GM13977 (cell line): ENCODE results near the gene TGFBRAP1.
A peak's percentile ranks its signal among the peaks of the same experiment; 100 is the strongest.

Experiments used
- DNase-seq: peaks from one replicate; pipeline ENCODE4 v3.0.0; 2012; ENCODE audit warnings: low spot score
- in situ Hi-C: fragments of 300-500 bp; cut with MboI; formaldehyde crosslinking; loops from one replicate; pipeline ENCODE4 v1.12.0; 2022; ENCODE audit warnings: low sequenced_read_pairs, low pct_unique_long_range_greater_than_20kb, mixed read lengths, inconsistent platforms; ENCODE audit not compliant: unreplicated experiment
- TF ChIP-seq, protein P1 (sequence below): IDR thresholded peaks from 2 replicates; pipeline ENCODE4 v1.5.1; 2012; ENCODE audit warnings: mild to moderate bottlenecking, control low read depth; ENCODE audit not compliant: insufficient read depth; ENCODE audit errors: extremely low read depth, missing control alignments

TGFBRAP1 gene

GRCh38 chr2:105224444-105224843 is 105.1 kb downstream of the TGFBRAP1 start:
- in situ Hi-C loops = no loop called here
- DNase-seq = no peak
- TF ChIP-seq, protein P1, sequence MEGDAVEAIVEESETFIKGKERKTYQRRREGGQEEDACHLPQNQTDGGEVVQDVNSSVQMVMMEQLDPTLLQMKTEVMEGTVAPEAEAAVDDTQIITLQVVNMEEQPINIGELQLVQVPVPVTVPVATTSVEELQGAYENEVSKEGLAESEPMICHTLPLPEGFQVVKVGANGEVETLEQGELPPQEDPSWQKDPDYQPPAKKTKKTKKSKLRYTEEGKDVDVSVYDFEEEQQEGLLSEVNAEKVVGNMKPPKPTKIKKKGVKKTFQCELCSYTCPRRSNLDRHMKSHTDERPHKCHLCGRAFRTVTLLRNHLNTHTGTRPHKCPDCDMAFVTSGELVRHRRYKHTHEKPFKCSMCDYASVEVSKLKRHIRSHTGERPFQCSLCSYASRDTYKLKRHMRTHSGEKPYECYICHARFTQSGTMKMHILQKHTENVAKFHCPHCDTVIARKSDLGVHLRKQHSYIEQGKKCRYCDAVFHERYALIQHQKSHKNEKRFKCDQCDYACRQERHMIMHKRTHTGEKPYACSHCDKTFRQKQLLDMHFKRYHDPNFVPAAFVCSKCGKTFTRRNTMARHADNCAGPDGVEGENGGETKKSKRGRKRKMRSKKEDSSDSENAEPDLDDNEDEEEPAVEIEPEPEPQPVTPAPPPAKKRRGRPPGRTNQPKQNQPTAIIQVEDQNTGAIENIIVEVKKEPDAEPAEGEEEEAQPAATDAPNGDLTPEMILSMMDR = no peak

DNA sequence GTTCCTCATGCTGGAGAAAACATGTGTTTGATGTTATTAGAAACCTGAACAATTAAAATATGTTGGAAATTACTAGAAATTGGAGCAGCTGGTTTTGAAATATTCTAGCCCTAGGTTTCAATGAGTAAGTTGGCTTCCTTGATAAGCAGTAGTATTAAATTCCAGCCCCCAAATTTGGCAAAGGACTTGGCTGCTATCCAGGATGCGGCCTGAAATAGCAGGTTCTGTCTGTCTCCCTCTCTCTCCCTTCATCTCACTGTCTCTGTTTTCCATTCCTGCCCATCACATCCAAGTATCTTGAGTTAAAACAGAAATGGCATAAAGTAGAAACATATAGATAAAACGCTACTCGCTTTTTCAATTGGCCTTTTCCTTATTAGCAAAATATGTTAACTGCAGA is 108.9 kb downstream of the TGFBRAP1 start:
- no peak for DNase-seq
- in situ Hi-C loops = no loop called here
- TF ChIP-seq, protein P1 = no peak

DNA sequence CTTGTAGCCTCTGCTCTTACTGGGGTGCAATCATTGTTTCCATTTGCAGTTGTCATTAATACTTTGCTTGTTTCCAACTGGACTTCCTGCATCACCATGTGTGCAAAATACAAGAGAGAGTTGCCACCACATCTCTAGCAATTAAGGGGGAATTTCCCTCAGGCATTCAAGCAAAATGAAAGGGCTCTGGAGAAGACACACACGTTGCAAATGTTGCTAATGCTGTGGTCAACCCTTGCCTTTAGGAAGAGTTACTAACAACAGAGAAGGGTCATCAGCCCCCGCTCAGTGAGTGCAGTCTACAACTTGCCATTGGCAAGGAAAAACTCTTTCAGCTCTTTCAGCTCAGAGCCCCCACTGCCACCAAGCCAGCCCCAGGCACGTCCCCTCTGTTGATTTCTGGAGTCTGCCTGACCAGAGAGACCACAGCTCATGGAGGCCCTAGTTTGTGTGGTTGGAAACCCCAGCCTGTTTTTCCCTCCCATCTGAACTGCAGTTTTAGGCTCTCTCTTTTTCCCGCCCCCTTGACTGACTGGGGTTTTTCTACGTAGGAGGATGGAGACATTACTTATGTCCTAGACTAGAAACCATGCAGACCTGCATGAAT is 113.8 kb downstream of the TGFBRAP1 start:
- TF ChIP-seq, protein P1 = no peak
- peak; percentile 33 for DNase-seq
- in situ Hi-C loops = no loop called here
